ENCODE measurements around the gene CLDN10. TPM values are rescaled to one million over a fixed set of nuclear protein-coding genes. Genes with fewer than 3 reads are reported as not detected.
"Not testable (repeated sequence)": the region's sequence is repeated elsewhere in the genome, so short reads cannot be mapped to it uniquely, and the experiment has no call there.

Gene CLDN10
- total and polyA plus RNA-seq, 9 donors = 0.45 to 28.7 (median 1.5) TPM; not detected in 1

DNA sequence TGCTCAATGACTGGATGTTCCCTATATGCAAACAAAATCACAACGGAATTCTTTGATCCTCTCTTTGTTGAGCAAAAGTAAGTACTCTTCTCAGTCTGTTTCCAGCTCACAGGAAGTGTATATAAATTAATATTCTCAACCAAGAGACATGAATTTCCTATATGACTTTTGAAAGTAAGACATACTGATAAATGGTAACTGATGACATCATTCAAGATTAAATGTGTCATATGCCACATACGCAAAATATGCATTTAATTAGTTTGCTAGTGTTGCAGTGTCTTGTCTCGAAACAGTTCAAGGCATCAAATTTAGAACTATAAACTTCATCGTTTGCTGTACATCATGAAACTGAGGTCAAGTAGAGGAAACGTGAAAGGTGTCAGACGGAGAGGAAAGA, 7.9 kb downstream of the CLDN10 start:
- H3K4me1 ChIP-seq (ENCODE audit: insufficient read depth) = no peaks in the 10 kb centered on the region
- WGBS, 3 donors = 83 to 86% (median 84%) methylated on average over 6 of the region's 6 CpGs
- H3K27me3 ChIP-seq = no peaks in the 10 kb centered on the region
- TF ChIP-seq POLR2A (IDR thresholded peaks at IDR 0.05) (no peak), EP300 (IDR thresholded peaks at IDR 0.05) (no peak)
- TF ChIP-seq, protein P1, sequence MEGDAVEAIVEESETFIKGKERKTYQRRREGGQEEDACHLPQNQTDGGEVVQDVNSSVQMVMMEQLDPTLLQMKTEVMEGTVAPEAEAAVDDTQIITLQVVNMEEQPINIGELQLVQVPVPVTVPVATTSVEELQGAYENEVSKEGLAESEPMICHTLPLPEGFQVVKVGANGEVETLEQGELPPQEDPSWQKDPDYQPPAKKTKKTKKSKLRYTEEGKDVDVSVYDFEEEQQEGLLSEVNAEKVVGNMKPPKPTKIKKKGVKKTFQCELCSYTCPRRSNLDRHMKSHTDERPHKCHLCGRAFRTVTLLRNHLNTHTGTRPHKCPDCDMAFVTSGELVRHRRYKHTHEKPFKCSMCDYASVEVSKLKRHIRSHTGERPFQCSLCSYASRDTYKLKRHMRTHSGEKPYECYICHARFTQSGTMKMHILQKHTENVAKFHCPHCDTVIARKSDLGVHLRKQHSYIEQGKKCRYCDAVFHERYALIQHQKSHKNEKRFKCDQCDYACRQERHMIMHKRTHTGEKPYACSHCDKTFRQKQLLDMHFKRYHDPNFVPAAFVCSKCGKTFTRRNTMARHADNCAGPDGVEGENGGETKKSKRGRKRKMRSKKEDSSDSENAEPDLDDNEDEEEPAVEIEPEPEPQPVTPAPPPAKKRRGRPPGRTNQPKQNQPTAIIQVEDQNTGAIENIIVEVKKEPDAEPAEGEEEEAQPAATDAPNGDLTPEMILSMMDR (IDR thresholded peaks at IDR 0.05) = no peak
- H3K4me3 ChIP-seq = no peak overlapping the region
- H3K27ac ChIP-seq = no peak overlapping the region
- intact Hi-C loops (cut with DNase I) = no loop called here
- H3K36me3 ChIP-seq = no peaks in the 10 kb centered on the region
- DNase-seq = no peak
- no peaks in the 10 kb centered on the region for H3K9me3 ChIP-seq

DNA sequence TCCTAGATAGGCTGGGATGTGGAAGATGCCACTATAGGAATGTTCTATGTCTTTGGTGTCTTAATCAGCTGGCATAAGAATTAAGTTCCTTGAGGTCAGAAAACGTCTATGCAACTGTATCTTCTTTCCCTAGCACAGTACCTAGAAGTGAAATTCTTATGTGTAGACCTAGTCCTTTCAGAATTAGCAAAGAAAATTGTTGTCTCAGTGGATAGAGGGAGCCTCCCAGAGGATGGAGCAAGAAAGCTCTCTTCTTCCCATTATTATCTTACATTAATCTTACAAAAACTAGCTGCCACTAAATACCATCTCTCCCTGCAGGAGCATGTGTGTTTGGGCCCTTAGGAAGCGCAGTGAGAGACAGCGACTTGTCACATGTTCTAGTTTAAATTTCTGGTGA, 11.6 kb downstream of the CLDN10 start:
- Histone ChIP-seq H3K27ac (no peak overlapping the region), H3K27me3 (no peaks in the 10 kb centered on the region), H3K36me3 (no peaks in the 10 kb centered on the region), H3K9me3 (no peaks in the 10 kb centered on the region), H3K4me3 (no peak overlapping the region), H3K4me1 (ENCODE audit: insufficient read depth) (no peaks in the 10 kb centered on the region)
- no peak for TF ChIP-seq EP300 (IDR thresholded peaks at IDR 0.05)
- no peak for TF ChIP-seq POLR2A (IDR thresholded peaks at IDR 0.05)
- TF ChIP-seq, protein P1 (IDR thresholded peaks at IDR 0.05) = no peak
- intact Hi-C loops (cut with DNase I) = no loop called here
- 66 to 74% (median 72%) methylated on average over 3 of the region's 3 CpGs for WGBS, 3 donors
- no peak for DNase-seq

DNA sequence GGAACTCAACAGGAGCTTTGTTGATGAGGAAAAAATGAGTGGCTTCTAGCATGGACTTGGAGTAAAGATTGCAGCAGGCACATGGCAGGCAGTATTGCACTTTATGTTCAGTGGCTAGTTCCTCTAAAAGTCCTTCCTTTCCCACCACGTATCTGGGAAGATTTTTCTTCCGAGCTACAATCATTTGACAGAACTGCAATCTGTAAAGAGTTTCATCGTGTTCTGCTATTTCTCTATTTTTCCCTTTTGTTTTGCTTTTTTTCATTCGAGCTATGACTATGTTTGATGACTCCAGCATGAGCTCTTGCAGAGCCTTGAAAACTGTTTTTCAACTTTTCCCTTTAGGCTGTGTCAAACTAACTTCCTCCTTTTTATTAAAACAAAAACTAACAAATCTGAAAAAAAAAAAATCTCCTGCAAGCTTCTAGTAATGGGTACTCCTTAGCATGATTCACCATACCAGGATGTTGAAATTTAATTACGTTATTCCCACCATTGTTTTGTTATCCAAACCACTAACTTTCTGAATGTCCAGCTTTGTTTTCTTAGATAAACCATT, 12.3 kb downstream of the CLDN10 start:
- no peak overlapping the region for H3K4me3 ChIP-seq
- WGBS, 3 donors = 6 to 26% (median 10%) methylated on average over 5 of the region's 5 CpGs

DNA sequence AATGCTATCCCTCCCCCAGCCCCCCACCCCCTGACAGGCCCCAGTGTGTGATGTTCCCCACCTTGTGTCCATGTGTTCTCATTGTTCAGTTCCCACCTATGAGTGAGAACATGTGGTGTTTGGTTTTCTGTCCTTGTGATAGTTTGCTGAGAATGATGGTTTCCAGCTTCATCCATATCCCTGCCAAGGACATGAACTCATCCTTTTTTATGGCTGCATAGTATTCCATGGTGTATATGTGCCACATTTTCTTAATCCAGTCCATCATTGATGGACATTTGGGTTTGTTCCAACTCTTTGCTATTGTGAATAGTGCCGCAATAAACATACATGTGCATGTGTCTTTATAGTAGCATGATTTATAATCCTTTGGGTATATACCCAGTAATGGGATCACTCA, 13.2 kb downstream of the CLDN10 start:
- H3K36me3 ChIP-seq; intact Hi-C loops (cut with DNase I); H3K9me3 ChIP-seq; H3K27ac ChIP-seq; H3K27me3 ChIP-seq; DNase-seq; H3K4me1 ChIP-seq (ENCODE audit: insufficient read depth); H3K4me3 ChIP-seq: not testable (repeated sequence)
- WGBS, 3 donors = 96 to 100% (median 100%) methylated on average over 1 of the region's 1 CpG

More for the DNA sequence above, 12.3 kb downstream of the CLDN10 start:
- Histone ChIP-seq H3K27ac (no peak overlapping the region), H3K36me3 (no peaks in the 10 kb centered on the region), H3K27me3 (no peaks in the 10 kb centered on the region), H3K9me3 (no peaks in the 10 kb centered on the region), H3K4me1 (ENCODE audit: insufficient read depth) (no peaks in the 10 kb centered on the region)
- DNase-seq = no peak
- intact Hi-C loops (cut with DNase I) = no loop called here
- TF ChIP-seq EP300 (IDR thresholded peaks at IDR 0.05) = no peak
- TF ChIP-seq, protein P1 (IDR thresholded peaks at IDR 0.05) = no peak
- TF ChIP-seq POLR2A (IDR thresholded peaks at IDR 0.05) = no peak

DNA sequence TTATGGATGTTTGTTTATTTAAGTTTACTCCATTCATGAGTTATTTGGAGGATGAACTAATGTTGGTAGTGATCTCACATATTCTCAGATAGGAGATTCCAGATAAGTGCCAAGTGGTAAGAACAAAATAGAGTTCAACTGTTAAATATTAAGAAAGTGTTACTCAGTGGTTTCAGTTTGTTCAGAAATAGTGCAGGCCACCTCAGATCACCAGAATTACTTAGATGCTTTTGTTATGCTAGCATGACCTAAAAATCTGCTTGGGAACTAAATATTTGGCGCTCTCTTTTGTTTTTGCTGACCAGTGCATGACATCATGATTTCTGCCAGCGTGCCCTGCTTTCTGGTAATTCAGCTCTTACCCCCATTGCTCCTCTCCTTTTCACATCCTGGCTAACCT, 15.6 kb downstream of the CLDN10 start:
- intact Hi-C loops (cut with DNase I) = no loop called here

More for the DNA sequence above, 15.6 kb downstream of the CLDN10 start:
- H3K36me3 ChIP-seq = no peaks in the 10 kb centered on the region
- H3K27me3 ChIP-seq = no peaks in the 10 kb centered on the region
- H3K4me3 ChIP-seq = no peak overlapping the region
- no peaks in the 10 kb centered on the region for H3K4me1 ChIP-seq (ENCODE audit: insufficient read depth)
- no peak overlapping the region for H3K27ac ChIP-seq
- no peak for DNase-seq
- 93 to 98% (median 96%) methylated on average over 2 of the region's 2 CpGs for WGBS, 3 donors
- H3K9me3 ChIP-seq = no peaks in the 10 kb centered on the region
- no peak for TF ChIP-seq EP300 (IDR thresholded peaks at IDR 0.05)
- TF ChIP-seq, protein P1 (IDR thresholded peaks at IDR 0.05) = no peak
- TF ChIP-seq POLR2A (IDR thresholded peaks at IDR 0.05) = no peak

Data from ovary (tissue), 9 donors.